ENCODE results near the gene ST8SIA1. TPM values are rescaled to one million over a fixed set of nuclear protein-coding genes. Genes with fewer than 3 reads are reported as not detected.

The ST8SIA1 gene
- total and polyA plus RNA-seq, 9 donors: 0.69 to 18.1 (median 4.1) TPM

- intact Hi-C loops (cut with DNase I): no loop called here
- WGBS, 3 donors: 52 to 76% (median 66%) methylated on average over 3 of the region's 3 CpGs
- no peak overlapping the region for H3K27ac ChIP-seq
- no peak for DNase-seq
- no peak overlapping the region for H3K4me3 ChIP-seq
- no peaks in the 10 kb centered on the region for H3K36me3 ChIP-seq
- H3K27me3 ChIP-seq: peaks cover 2% of the 10 kb centered on the region
- no peaks in the 10 kb centered on the region for H3K4me1 ChIP-seq (ENCODE audit: insufficient read depth)
- no peak for TF ChIP-seq EP300 (IDR thresholded peaks at IDR 0.05)
- TF ChIP-seq CTCF (IDR thresholded peaks at IDR 0.05): no peak
- TF ChIP-seq POLR2A (IDR thresholded peaks at IDR 0.05): no peak
- H3K9me3 ChIP-seq: no peaks in the 10 kb centered on the region
Observed at GRCh38 chr12:22248571-22249115, 85.9 kb downstream of the ST8SIA1 start.

DNA sequence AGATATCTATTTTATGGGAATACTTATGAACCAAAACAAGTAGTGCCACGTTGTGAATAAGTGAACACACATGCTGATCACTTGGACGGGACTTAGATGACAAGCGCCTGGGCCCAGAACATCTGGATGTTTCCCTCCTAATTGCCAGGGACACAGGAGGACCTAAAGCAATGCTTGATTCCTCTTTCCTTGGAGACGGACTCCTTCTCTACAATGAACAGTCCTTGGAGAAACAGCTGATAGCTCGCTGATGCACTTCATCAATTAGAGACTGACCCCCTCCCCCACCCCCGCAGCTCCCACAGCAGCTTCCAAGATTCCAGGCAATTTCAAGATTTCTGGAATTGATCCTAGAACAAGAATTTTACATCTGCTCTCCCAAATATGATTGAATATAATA lies 86.4 kb downstream of the ST8SIA1 start:
- 54 to 72% (median 63%) methylated on average over 6 of the region's 6 CpGs for WGBS, 3 donors

DNA sequence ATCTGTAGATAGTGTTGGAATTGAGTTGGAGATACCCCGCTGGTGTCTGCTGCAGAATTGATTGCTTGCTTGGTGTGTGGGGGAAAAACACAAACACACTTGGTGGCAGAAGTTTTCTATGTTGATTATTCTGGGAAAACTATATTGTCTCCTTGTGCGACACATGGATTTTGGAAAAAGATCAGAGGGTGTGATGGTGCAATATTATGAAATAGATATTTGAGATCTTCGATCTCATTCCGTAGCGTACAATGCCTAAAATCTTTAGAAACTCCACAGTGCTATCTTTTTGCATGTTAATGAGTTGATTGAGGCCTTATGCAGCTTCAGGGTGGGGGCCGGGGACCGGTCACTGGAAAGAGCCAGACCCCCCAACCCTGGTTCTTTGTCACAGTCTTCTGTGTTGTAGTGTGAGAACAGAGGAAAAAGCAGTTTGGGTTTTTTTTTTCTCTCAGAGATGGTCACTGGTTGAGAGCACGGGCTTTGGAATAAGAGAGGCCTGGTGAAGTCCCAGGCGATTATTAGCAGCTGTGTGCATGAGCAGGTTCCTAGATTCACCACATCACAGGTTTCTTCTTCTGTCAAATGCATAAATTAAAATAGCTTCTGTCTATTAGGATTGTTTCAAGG lies 88.2 kb downstream of the ST8SIA1 start:
- DNase-seq: no peak
- intact Hi-C loops (cut with DNase I): no loop called here
- WGBS, 3 donors: 82 to 85% (median 85%) methylated on average over 9 of the region's 9 CpGs
- Histone ChIP-seq H3K4me1 (ENCODE audit: insufficient read depth) (no peaks in the 10 kb centered on the region), H3K4me3 (no peak overlapping the region), H3K27me3 (peaks cover 2% of the 10 kb centered on the region), H3K27ac (no peak overlapping the region), H3K9me3 (no peaks in the 10 kb centered on the region), H3K36me3 (no peaks in the 10 kb centered on the region)
- TF ChIP-seq EP300 (IDR thresholded peaks at IDR 0.05): no peak
- no peak for TF ChIP-seq POLR2A (IDR thresholded peaks at IDR 0.05)
- no peak for TF ChIP-seq CTCF (IDR thresholded peaks at IDR 0.05)

More for the DNA sequence above, 86.4 kb downstream of the ST8SIA1 start:
- peaks cover 2% of the 10 kb centered on the region for H3K27me3 ChIP-seq
- intact Hi-C loops (cut with DNase I): no loop called here
- no peaks in the 10 kb centered on the region for H3K9me3 ChIP-seq
- no peaks in the 10 kb centered on the region for H3K4me1 ChIP-seq (ENCODE audit: insufficient read depth)
- H3K36me3 ChIP-seq: no peaks in the 10 kb centered on the region
- TF ChIP-seq POLR2A (IDR thresholded peaks at IDR 0.05) (no peak), CTCF (IDR thresholded peaks at IDR 0.05) (no peak), EP300 (IDR thresholded peaks at IDR 0.05) (no peak)
- no peak overlapping the region for H3K4me3 ChIP-seq
- no peak for DNase-seq
- H3K27ac ChIP-seq: no peak overlapping the region

GRCh38 chr12:22242726-22243125 lies 91.8 kb downstream of the ST8SIA1 start:
- Histone ChIP-seq H3K27ac (no peak overlapping the region), H3K27me3 (peaks cover 2% of the 10 kb centered on the region), H3K9me3 (no peaks in the 10 kb centered on the region), H3K36me3 (no peaks in the 10 kb centered on the region), H3K4me1 (ENCODE audit: insufficient read depth) (no peaks in the 10 kb centered on the region), H3K4me3 (no peak overlapping the region)
- intact Hi-C loops (cut with DNase I): no loop called here
- DNase-seq: no peak
- no peak for TF ChIP-seq POLR2A (IDR thresholded peaks at IDR 0.05)
- TF ChIP-seq EP300 (IDR thresholded peaks at IDR 0.05): no peak
- no peak for TF ChIP-seq CTCF (IDR thresholded peaks at IDR 0.05)

All from ovary (tissue), 9 donors.